ENCODE measurements around the gene CELF5.
"Not testable (repeated sequence)": the region's sequence is repeated elsewhere in the genome, so short reads cannot be mapped to it uniquely, and the experiment has no call there.

Gene CELF5

DNA sequence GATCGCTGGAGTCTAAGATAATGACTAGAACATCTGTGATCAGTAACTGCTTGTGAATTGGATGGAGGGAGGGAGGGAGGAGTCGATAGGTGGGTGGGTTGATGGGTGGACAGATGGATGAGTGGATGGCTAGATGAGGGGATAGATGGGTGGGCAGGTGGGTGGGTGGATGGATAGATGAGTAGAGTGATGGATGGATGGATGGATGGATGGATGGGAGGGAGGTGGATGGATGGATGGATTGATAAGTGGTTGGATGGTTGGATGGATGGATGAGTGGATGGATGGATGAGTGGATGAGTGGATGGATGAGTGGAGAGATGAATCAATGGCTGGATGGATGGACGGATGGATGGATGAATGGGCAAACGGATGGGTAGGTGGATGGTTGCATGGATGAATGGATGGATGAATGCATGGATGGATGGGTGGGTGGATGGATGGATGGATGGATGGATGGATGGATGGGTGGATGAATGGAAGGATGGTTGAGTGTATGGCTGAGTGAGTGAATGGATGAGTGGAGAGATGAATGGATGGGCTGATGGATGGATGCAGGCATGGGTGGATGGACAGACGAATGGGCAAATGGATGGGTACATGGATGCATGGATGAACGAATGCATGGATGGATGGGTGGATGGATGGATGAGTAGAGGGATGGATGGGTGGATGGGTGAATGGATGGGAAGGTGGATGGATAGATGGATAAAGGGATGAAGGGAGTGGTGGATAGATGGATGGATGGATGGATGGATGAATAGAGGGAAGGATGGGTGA is 97.9 kb downstream of the CELF5 start:
- no peak overlapping the region for H3K27ac ChIP-seq
- TF ChIP-seq, protein P1, sequence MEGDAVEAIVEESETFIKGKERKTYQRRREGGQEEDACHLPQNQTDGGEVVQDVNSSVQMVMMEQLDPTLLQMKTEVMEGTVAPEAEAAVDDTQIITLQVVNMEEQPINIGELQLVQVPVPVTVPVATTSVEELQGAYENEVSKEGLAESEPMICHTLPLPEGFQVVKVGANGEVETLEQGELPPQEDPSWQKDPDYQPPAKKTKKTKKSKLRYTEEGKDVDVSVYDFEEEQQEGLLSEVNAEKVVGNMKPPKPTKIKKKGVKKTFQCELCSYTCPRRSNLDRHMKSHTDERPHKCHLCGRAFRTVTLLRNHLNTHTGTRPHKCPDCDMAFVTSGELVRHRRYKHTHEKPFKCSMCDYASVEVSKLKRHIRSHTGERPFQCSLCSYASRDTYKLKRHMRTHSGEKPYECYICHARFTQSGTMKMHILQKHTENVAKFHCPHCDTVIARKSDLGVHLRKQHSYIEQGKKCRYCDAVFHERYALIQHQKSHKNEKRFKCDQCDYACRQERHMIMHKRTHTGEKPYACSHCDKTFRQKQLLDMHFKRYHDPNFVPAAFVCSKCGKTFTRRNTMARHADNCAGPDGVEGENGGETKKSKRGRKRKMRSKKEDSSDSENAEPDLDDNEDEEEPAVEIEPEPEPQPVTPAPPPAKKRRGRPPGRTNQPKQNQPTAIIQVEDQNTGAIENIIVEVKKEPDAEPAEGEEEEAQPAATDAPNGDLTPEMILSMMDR (IDR thresholded peaks at IDR 0.05): no peak
- TF ChIP-seq ZFX (IDR thresholded peaks at IDR 0.05; ENCODE audit: borderline replicate concordance): no peak

DNA sequence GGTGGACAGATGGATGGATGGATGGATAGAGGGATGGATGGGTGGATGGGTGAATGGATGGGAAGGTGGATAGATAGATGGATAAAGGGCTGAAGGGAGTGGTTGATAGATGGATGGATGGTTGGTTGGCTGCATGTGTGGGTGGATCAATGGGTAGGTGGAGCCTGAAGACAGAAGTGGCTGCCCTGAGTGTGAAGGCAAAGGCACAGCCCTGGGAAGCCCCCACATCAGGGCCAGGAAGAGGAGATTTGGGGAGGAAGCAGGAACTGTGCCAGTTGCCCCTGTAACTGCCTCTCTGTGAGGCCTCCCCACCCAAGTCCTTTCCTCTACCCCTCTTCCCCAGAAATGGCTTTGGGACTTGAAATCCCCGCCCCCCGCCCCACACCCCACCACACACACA is 98.6 kb downstream of the CELF5 start:
- TF ChIP-seq, protein P1 (IDR thresholded peaks at IDR 0.05): no peak
- TF ChIP-seq ZFX (IDR thresholded peaks at IDR 0.05; ENCODE audit: borderline replicate concordance): no peak

DNA sequence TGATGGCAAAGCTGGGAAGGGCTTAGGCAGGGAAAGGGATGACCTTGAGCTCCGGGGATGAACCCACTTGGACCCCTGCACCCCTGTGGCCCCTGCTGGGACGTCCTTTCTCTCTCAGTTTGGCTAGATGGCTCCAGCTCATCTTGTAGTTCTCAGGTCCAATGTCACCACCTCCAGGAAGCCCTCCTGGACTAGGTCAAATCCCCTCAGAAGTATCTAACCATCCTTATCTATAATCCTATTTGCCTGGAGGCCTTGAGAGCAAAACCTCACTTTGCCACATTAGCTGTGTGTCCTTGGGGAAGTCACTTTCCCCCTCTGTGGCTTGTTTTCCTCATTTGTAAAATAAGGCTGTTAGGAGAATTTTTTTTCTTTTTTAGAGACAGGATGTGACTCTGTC is 99.2 kb downstream of the CELF5 start:
- no peak for TF ChIP-seq ZFX (IDR thresholded peaks at IDR 0.05; ENCODE audit: borderline replicate concordance)
- TF ChIP-seq, protein P1 (IDR thresholded peaks at IDR 0.05): no peak
- no peak overlapping the region for H3K27ac ChIP-seq

More for the DNA sequence above, 98.6 kb downstream of the CELF5 start:
- no peak overlapping the region for H3K27ac ChIP-seq

DNA sequence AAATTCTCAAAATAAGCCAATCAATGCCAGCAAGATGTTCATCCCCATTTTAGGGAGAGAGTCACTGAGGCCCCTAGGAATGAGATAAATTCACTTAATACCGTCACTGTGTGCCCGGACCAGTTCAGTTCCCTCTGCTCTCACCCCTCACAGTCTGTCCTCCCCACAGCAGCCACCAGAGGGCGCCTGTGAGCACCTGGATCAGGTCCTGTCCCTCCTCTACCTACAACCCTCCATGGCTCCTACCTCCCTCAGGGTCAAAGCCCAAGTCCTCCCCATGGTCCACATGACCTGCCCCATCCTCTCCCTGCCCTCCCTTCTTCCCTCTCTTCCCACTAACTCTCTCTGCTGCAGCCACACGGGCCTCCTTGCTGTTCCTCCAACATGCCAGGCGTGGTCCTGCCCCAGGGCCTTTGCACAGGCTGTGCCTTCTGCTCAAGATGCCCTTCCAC is 100.0 kb downstream of the CELF5 start:
- TF ChIP-seq, protein P1 (IDR thresholded peaks at IDR 0.05): peak; percentile 90
- no peak for TF ChIP-seq ZFX (IDR thresholded peaks at IDR 0.05; ENCODE audit: borderline replicate concordance)
- no peak overlapping the region for H3K27ac ChIP-seq

DNA sequence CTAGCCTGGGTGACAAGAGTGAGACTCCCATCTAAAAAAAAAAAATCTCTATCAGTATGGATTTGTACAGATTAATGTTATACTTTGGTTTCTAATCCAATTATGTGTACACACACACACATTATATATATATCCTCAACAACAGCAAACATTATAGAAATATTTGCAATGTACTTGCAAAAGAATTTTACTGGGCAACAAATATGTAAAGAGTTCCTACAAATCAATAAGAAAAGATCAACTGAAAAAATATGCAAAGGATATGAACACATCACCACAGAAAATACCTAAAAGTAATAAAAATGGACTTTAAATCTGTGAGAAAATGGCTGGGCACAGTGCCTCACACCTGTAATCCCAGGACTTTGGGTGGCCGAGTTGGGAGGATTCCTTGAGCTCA is 101.0 kb downstream of the CELF5 start:
- TF ChIP-seq ZFX (IDR thresholded peaks at IDR 0.05; ENCODE audit: borderline replicate concordance): no peak
- TF ChIP-seq, protein P1 (IDR thresholded peaks at IDR 0.05): no peak
- no peak overlapping the region for H3K27ac ChIP-seq

DNA sequence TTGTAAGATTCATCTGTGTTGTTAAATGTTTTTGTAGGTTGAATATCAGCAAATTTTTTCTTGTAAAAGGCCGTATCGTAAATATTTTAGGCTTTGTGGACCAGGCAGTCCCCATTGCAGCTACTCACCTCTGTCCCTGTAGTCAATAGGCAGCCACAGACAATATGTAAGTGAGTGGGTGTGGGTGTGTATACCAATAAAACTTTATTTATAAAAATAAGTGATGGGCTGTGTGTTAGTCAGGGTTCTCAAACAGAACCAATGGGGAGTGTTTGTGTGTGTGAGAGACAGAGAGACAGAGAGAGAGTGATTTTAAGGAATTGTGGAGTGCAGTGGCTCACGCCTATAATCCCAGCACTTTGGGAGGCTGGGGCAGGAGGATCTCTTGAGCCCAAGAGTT is 104.3 kb downstream of the CELF5 start:
- no peak overlapping the region for H3K27ac ChIP-seq
- TF ChIP-seq ZFX (IDR thresholded peaks at IDR 0.05; ENCODE audit: borderline replicate concordance): no peak
- TF ChIP-seq, protein P1 (IDR thresholded peaks at IDR 0.05): no peak

DNA sequence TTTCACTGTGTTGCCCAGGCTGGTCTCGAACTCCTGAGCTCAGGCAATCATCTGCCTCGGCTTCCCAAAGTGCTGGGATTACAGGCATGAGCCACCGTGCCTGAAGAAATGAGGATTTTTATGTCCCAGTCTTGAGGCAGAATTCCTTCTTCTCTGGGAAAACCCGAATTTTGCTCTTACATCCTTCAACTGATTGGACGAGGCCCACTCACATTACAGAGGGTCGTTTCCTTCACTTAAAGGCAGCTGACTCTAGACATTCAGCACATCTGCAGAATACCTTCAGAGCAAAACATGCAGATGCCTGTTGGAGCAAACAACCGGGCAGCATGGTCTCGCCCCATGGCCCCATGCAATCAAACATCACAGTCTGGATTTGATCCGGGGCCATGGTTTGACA is 105.6 kb downstream of the CELF5 start:
- TF ChIP-seq, protein P1 (IDR thresholded peaks at IDR 0.05): no peak
- no peak for TF ChIP-seq ZFX (IDR thresholded peaks at IDR 0.05; ENCODE audit: borderline replicate concordance)
- no peak overlapping the region for H3K27ac ChIP-seq

DNA sequence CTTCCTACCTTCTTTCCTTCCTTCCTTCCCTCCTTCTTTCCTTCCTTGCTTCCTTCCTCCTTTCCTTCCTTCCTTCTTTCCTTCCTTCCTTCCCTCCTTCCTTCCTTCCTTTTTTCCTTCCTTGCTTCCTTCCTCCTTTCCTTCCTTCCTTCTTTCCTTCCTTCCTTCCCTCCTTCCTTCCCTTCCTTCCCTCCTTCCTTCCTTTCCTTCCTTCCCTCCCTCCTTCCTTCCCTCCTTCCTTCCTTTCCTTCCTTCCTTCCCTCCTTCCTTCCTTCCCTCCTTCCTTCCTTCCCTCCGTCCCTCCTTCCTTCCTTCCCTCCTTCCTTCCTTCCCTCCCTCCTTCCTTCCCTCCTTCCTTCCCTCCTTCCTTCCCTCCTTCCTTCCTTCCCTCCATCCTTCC is 107.8 kb downstream of the CELF5 start:
- H3K27ac ChIP-seq: not testable (repeated sequence)

All from 22Rv1 (cell line).